H1 (cell line): ENCODE results near the gene ELSPBP1. TPM values are rescaled to one million over a fixed set of nuclear protein-coding genes. Genes with fewer than 3 reads are reported as not detected.
A peak's percentile ranks its signal among the peaks of the same experiment; 100 is the strongest.

Experiments used
- ASH2L ChIP-seq: fragments of 200-600, 300-600 bp; sonication (generic); IDR thresholded peaks from one replicate; pipeline ENCODE4 v1.7.1; 2017; ENCODE audit warnings: low read length
- CBX8 ChIP-seq: fragments of 300-800, 300-1000 bp; sonication (generic); IDR thresholded peaks from 2 replicates; pipeline ENCODE4 v1.7.1; 2016; ENCODE audit warnings: low read depth, low read length, borderline replicate concordance
- CEBPB ChIP-seq: IDR thresholded peaks from 2 replicates; pipeline ENCODE4 v1.6.1; 2012; ENCODE audit warnings: low read depth, low read length
- CHD1 ChIP-seq: IDR thresholded peaks from 2 replicates; pipeline ENCODE4 v1.6.1; 2012; ENCODE audit warnings: low read depth, low read length, improper control_type of control experiment
- CHD2 ChIP-seq: IDR thresholded peaks from 2 replicates; pipeline ENCODE4 v1.6.1; 2012; ENCODE audit warnings: low read length, improper control_type of control experiment
- CREB1 ChIP-seq: IDR thresholded peaks from 2 replicates; pipeline ENCODE4 v1.6.1; 2012; ENCODE audit warnings: inconsistent platforms
- CTBP2 ChIP-seq: IDR thresholded peaks from 2 replicates; pipeline ENCODE4 v1.7.0; 2011; ENCODE audit warnings: borderline replicate concordance, mild to moderate bottlenecking, moderate library complexity, mixed read lengths, low read length; ENCODE audit not compliant: insufficient read depth, insufficient read length
- EZH2 ChIP-seq: fragments of 200-600 bp; sonication (generic); IDR thresholded peaks from 2 replicates; pipeline ENCODE4 v1.7.1; 2012; ENCODE audit warnings: low read depth, mild to moderate bottlenecking, moderate library complexity, low read length, inconsistent platforms; ENCODE audit not compliant: severe bottlenecking
- FOSL1 ChIP-seq: IDR thresholded peaks from 2 replicates; pipeline ENCODE4 v1.6.1; 2011; ENCODE audit warnings: mild to moderate bottlenecking, low read depth, low read length, moderate library complexity; ENCODE audit not compliant: insufficient read depth
- GABPA ChIP-seq: IDR thresholded peaks from 2 replicates; pipeline ENCODE4 v1.6.1; 2011; ENCODE audit warnings: mild to moderate bottlenecking, low read length, moderate library complexity, borderline replicate concordance; ENCODE audit not compliant: insufficient read depth
- GTF2F1 ChIP-seq: IDR thresholded peaks from 2 replicates; pipeline ENCODE4 v1.6.1; 2012; ENCODE audit warnings: low read depth, low read length, improper control_type of control experiment, borderline replicate concordance
- HDAC6 ChIP-seq: IDR thresholded peaks from one replicate; pipeline ENCODE4 v1.7.1; 2012; ENCODE audit warnings: low read depth, mild to moderate bottlenecking, inconsistent platforms, low read length, moderate library complexity
- JUND ChIP-seq: IDR thresholded peaks from 2 replicates; pipeline ENCODE4 v1.6.1; 2011; ENCODE audit warnings: mild to moderate bottlenecking, improper control_type of control experiment, low read length
- NANOG ChIP-seq: IDR thresholded peaks from 2 replicates; pipeline ENCODE4 v1.6.1; 2011; ENCODE audit warnings: low read length, low read depth, mild to moderate bottlenecking, inconsistent platforms; ENCODE audit not compliant: insufficient read depth, poor library complexity, severe bottlenecking
- SAP30 ChIP-seq: fragments of 300-600 bp; sonication (generic); IDR thresholded peaks from 2 replicates; pipeline ENCODE4 v1.7.1; 2012; ENCODE audit warnings: low read length, moderate library complexity, mild to moderate bottlenecking, inconsistent platforms; ENCODE audit not compliant: insufficient read depth, insufficient replicate concordance
- SIN3A ChIP-seq, 2 experiments: IDR thresholded peaks in 1 of 2; conservative IDR thresholded peaks in 1 of 2; 2 replicates each; pipeline ENCODE4 v1.6.1; 2011 to 2012; ENCODE audit warnings: low read length in 2 of 2, improper control_type of control experiment in 1 of 2, low read depth in 1 of 2, mild to moderate bottlenecking in 1 of 2
- SIRT6 ChIP-seq: IDR thresholded peaks from one replicate; pipeline ENCODE4 v1.7.1; 2012; ENCODE audit warnings: low read length, inconsistent platforms
- SIX5 ChIP-seq: IDR thresholded peaks from 2 replicates; pipeline ENCODE4 v1.6.1; 2011; ENCODE audit warnings: mild to moderate bottlenecking, low read depth, low read length
- SUZ12 ChIP-seq: fragments of 200-600 bp; sonication (generic); IDR thresholded peaks from 2 replicates; pipeline ENCODE4 v1.6.1; 2012; ENCODE audit warnings: mild to moderate bottlenecking, inconsistent platforms, low read length, moderate library complexity, mixed read lengths
- TCF12 ChIP-seq: IDR thresholded peaks from 2 replicates; pipeline ENCODE4 v1.6.1; 2011; ENCODE audit warnings: low read depth, mild to moderate bottlenecking, low read length
- TEAD4 ChIP-seq: IDR thresholded peaks from 2 replicates; pipeline ENCODE4 v1.6.1; 2012; ENCODE audit warnings: low read depth, low read length, inconsistent platforms, mixed read lengths
- polyA plus RNA-seq, 7 experiments: library from polyadenylated mRNA; depleted of rRNA in 3 of 7; stranded (reverse) in 5 of 7; unstranded in 2 of 7; fragments of >200 nt in 5 of 7; fragments of 200-250 nt in 2 of 7; gene quantifications; 1 replicate in 5 of 7; 2 replicates in 1 of 7; 4 replicates in 1 of 7; pipeline versions ENCODE4 v1.2.1 to v1.2.3, GENCODE V29; 2011 to 2013; ENCODE audit warnings: missing spikeins in 2 of 7, mixed read lengths in 2 of 7
- total RNA-seq: library from RNA; stranded (reverse); fragmentation: NEBNext Ultra II Directional; extraction: Animal tissue kit (Norgen Biotek cat#: 25700); gene quantifications from 2 replicates; pipeline ENCODE4 v1.2.1, GENCODE V29; 2021
- TF ChIP-seq, protein P1 (sequence below): IDR thresholded peaks from 2 replicates; pipeline ENCODE4 v1.6.1; 2011; ENCODE audit warnings: low read depth, mild to moderate bottlenecking, low read length; ENCODE audit not compliant: insufficient read depth
- TF ChIP-seq, protein P2 (sequence below): IDR thresholded peaks from 2 replicates; pipeline ENCODE4 v1.6.1; 2012; ENCODE audit warnings: inconsistent platforms

The ELSPBP1 gene
- total and polyA plus RNA-seq, 2 of the 8 experiments (the other 6 are each of a cell fraction or from before 2014, with no cell fraction given), result not detected

DNA sequence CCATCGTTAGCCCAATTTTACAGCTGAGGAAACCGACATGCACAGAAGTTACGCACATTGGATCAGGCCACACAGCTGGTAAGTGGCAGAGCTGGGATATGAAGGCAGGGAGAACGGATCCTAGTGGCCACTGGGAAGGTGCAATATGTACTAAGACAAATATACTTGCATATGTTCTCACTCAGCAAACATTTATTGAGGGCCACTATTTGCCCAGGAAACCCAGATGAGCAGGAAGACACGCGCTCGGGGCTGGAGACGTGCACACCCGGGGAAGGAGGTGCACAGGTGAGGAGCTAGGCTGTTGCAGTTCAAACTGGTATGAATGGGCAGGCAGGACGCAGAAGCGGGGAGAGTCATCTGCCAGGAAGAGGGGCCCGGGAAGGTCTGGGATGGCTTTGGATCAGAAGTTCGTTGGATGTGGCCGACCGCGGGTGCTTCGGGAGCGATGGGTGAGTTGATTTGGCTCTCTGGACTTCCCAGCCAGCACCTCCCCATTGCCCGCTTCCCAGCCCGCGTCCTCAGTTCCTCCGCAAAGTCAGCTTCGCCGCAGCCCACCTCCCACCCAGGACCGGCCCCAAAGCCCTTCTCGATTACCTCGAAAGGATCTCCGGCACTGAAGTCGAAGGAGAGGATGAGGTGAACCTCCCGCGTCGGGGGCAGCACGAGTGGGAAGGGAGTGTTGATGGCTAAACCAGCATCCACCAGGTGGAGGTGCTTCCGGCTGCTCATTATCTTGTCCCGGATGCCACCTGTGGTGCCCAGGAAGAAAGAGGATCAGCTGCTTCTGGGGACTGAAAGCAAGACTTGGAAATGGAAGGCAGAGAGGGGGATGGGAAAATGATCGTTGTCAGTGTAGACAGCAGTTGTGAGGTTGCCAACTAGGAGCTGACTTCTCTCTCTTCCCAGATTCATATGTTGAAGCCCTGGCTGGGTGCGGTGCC lies 67.2 kb downstream of the ELSPBP1 start (continued):
- TF ChIP-seq CBX8 (no peak), TCF12 (0 out of 2 replicates have a peak, but pooled peaks have one; percentile 85), CTBP2 (no peak), GTF2F1 (no peak), NANOG (no peak), EZH2 (no peak), SIN3A (conservative IDR thresholded peaks at IDR 0.05 in 1 of 2, IDR thresholded peaks at IDR 0.05 in 1 of 2; ENCODE audit: low read depth in 1 of 2, low read length in 2 of 2) (0 out of 4 replicates have a peak, but pooled peaks of 1 of the 2 experiments have one; percentile 37), TEAD4 (no peak), SIRT6 (no peak), CEBPB (no peak), GABPA (peak; percentile 47; the same call in 1 of the 2 replicates), CHD1 (no peak), SIX5 (no peak), SUZ12 (no peak), HDAC6 (no peak), CHD2 (no peak), CREB1 (peak; percentile 23; the same call in 1 of the 2 replicates), ASH2L (no peak), JUND (no peak), FOSL1 (no peak), SAP30 (no peak)
- TF ChIP-seq, protein P1, sequence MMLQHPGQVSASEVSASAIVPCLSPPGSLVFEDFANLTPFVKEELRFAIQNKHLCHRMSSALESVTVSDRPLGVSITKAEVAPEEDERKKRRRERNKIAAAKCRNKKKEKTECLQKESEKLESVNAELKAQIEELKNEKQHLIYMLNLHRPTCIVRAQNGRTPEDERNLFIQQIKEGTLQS, result no peak
- TF ChIP-seq, protein P2, sequence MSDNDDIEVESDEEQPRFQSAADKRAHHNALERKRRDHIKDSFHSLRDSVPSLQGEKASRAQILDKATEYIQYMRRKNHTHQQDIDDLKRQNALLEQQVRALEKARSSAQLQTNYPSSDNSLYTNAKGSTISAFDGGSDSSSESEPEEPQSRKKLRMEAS, result peak; percentile 70
